Ovary (tissue), 3 donors: ENCODE measurements around the gene GRID2.

Experiments
- EP300 ChIP-seq: sonication (generic); formaldehyde crosslinking; IDR thresholded peaks from one replicate; pipeline ENCODE4 v1.6.1; 2017; ENCODE audit warnings: antibody characterized with exemption
- POLR2A ChIP-seq: fragments of 450-650 bp; IDR thresholded peaks from one replicate; pipeline ENCODE4 v1.6.1; 2017; ENCODE audit warnings: antibody characterized with exemption, mild to moderate bottlenecking, moderate library complexity
- TF ChIP-seq, protein P1 (sequence below), 3 donors: fragments of 450-650 bp in 2 of 3; fragments of 200-600 bp in 1 of 3; IDR thresholded peaks; one replicate each; pipeline versions ENCODE4 v1.5.1 to v1.8.0; 2016 to 2022; ENCODE audit warnings: antibody characterized with exemption in 3 of 3, mild to moderate bottlenecking in 1 of 3
- donor health status: DM: no; HTN: no; CAD: no.

DNA sequence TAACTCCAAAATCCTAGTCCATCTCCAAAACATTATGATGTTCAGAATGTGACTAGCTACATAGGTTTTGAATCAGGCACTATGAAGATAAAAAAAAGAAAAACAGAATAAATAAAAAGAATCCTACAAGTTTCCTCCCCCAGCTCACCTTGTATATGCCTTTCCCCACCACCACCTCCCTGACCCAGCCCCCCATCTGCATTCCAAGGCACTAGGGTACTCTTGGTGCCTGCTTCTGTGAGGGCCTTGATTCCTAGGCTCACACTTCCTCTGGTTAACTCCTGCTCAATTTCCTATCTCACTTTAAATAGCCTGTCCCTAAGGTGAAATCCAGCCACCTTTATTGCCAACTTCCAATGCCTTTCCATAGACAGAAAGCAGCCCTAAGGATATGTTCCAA, 1346.1 kb downstream of the GRID2 start:
- TF ChIP-seq, protein P1, sequence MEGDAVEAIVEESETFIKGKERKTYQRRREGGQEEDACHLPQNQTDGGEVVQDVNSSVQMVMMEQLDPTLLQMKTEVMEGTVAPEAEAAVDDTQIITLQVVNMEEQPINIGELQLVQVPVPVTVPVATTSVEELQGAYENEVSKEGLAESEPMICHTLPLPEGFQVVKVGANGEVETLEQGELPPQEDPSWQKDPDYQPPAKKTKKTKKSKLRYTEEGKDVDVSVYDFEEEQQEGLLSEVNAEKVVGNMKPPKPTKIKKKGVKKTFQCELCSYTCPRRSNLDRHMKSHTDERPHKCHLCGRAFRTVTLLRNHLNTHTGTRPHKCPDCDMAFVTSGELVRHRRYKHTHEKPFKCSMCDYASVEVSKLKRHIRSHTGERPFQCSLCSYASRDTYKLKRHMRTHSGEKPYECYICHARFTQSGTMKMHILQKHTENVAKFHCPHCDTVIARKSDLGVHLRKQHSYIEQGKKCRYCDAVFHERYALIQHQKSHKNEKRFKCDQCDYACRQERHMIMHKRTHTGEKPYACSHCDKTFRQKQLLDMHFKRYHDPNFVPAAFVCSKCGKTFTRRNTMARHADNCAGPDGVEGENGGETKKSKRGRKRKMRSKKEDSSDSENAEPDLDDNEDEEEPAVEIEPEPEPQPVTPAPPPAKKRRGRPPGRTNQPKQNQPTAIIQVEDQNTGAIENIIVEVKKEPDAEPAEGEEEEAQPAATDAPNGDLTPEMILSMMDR (IDR thresholded peaks at IDR 0.05) = no peak
- TF ChIP-seq POLR2A (no peak), EP300 (no peak)
